Body of pancreas (tissue), 4 donors: ENCODE measurements around the gene NR4A1. TPM values are rescaled to one million over a fixed set of nuclear protein-coding genes. Genes with fewer than 3 reads are reported as not detected.

Experiments used
- ATAC-seq: fragments of 150-250 bp; one replicate; pipeline ENCODE4 v1.9.1; 2016
- DNase-seq, 4 donors: peaks; one replicate each; pipeline ENCODE4 v3.0.0-alpha.2; 2019
- H3K27ac ChIP-seq, 4 donors: fragments of 200-600 bp; sonication (generic); 1 replicate in 3 of 4; 2 replicates in 1 of 4; pipeline versions ENCODE4 v1.5.1 to v1.6.1; 2016 to 2019; ENCODE audit warnings: mild to moderate bottlenecking in 1 of 4, mixed read lengths in 1 of 4, moderate library complexity in 1 of 4
- H3K27me3 ChIP-seq, 2 donors: fragments of 200-600 bp; sonication (generic); one replicate each; pipeline ENCODE4 v1.6.0; 2016; ENCODE audit warnings: mild to moderate bottlenecking in 1 of 2
- H3K36me3 ChIP-seq, 2 donors: fragments of 200-600 bp; sonication (generic); replicated peaks in 1 of 2; 2 replicates each; pipeline ENCODE4 v1.5.1; 2016; ENCODE audit warnings: low read depth in 2 of 2; ENCODE audit not compliant: insufficient read depth in 1 of 2
- H3K4me1 ChIP-seq: fragments of 200-600 bp; sonication (generic); one replicate; pipeline ENCODE4 v1.6.0; 2016
- H3K4me3 ChIP-seq, 2 donors: fragments of 200-600 bp; sonication (generic); 1 replicate in 1 of 2; 2 replicates in 1 of 2; pipeline ENCODE4 v1.5.1; 2016 to 2019
- H3K9me3 ChIP-seq, 3 donors: fragments of 200-600 bp; sonication (generic); 1 replicate in 2 of 3; 2 replicates in 1 of 3; pipeline ENCODE4 v1.5.1; 2016
- POLR2A ChIP-seq, 3 donors: fragments of 450-650 bp; IDR thresholded peaks; one replicate each; pipeline ENCODE4 v1.6.1; 2016; ENCODE audit warnings: antibody characterized with exemption in 3 of 3, mild to moderate bottlenecking in 2 of 3
- WGBS, 2 donors: methylation state at CpG; one replicate each; pipeline ENCODE4 v1.1.5; 2017; 5-methylcytosine and 5-hydroxymethylcytosine counted together
- intact Hi-C: fragments of 100-400 bp; cut with DNase I; formaldehyde crosslinking; loops from one replicate; pipeline ENCODE4 v1.15.1; 2023
- total RNA-seq, 2 donors: library from RNA; depleted of rRNA; stranded (reverse); fragments of >200 nt; gene quantifications; one replicate each; pipeline ENCODE4 v1.1.0, GENCODE V29; 2016
- TF ChIP-seq, protein P1 (sequence below), 7 experiments: fragments of 450-650 bp in 4 of 7; fragments of 200-600 bp in 3 of 7; sonication (generic) in 3 of 7; IDR thresholded peaks; one replicate each; pipeline ENCODE4 v1.5.1; 2016 to 2019; ENCODE audit warnings: antibody characterized with exemption in 7 of 7

The NR4A1 gene
- total RNA-seq, 2 donors from 2014 or later, result 36.6 to 253 TPM

DNA sequence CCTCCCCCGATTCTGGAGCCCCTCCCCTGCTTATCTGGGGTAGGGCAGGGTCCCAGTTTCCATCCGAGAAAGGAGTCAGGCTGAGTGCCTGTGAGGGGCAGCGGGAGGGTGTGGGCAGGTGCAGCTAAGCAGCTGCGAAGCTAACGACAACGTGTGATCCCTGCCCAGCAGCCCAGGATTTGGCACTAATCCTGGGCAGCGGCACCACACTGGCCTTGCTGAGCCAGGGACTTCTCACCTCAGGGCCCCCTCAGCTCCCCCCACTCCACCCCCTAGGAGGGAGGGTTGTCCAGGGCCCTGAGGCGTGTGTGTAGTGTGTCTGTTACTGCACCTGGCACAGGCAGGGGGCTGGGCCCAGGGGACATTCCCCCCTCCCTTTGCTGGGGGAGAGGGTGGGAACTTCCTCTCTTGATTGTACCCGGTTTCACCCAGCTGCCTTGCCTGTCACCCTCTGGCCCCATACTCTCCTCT, 30.1 kb downstream of the NR4A1 start:
- Histone ChIP-seq H3K4me3 (no peak overlapping the region), H3K9me3 (no peaks in the 10 kb centered on the region), H3K27ac (peak overlapping the region in 1 of 4 donors; percentile 46), H3K36me3 (peaks cover 0 to 7% of the 10 kb centered on the region in 2 donors), H3K4me1 (no peaks in the 10 kb centered on the region), H3K27me3 (no peaks in the 10 kb centered on the region)
- intact Hi-C loops, result loop anchor here (5.0 kb wide), 2 partner anchors 41 to 54 kb away; no protein-coding TSS in a partner anchor
- TF ChIP-seq, protein P1, sequence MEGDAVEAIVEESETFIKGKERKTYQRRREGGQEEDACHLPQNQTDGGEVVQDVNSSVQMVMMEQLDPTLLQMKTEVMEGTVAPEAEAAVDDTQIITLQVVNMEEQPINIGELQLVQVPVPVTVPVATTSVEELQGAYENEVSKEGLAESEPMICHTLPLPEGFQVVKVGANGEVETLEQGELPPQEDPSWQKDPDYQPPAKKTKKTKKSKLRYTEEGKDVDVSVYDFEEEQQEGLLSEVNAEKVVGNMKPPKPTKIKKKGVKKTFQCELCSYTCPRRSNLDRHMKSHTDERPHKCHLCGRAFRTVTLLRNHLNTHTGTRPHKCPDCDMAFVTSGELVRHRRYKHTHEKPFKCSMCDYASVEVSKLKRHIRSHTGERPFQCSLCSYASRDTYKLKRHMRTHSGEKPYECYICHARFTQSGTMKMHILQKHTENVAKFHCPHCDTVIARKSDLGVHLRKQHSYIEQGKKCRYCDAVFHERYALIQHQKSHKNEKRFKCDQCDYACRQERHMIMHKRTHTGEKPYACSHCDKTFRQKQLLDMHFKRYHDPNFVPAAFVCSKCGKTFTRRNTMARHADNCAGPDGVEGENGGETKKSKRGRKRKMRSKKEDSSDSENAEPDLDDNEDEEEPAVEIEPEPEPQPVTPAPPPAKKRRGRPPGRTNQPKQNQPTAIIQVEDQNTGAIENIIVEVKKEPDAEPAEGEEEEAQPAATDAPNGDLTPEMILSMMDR (IDR thresholded peaks at IDR 0.05), result no peak
- no peak for TF ChIP-seq POLR2A (IDR thresholded peaks at IDR 0.05)
- DNase-seq (no peak), ATAC-seq (no peak)
- 21 to 28% methylated on average over 4 to 8 of the region's 9 CpGs for WGBS, 2 donors

DNA sequence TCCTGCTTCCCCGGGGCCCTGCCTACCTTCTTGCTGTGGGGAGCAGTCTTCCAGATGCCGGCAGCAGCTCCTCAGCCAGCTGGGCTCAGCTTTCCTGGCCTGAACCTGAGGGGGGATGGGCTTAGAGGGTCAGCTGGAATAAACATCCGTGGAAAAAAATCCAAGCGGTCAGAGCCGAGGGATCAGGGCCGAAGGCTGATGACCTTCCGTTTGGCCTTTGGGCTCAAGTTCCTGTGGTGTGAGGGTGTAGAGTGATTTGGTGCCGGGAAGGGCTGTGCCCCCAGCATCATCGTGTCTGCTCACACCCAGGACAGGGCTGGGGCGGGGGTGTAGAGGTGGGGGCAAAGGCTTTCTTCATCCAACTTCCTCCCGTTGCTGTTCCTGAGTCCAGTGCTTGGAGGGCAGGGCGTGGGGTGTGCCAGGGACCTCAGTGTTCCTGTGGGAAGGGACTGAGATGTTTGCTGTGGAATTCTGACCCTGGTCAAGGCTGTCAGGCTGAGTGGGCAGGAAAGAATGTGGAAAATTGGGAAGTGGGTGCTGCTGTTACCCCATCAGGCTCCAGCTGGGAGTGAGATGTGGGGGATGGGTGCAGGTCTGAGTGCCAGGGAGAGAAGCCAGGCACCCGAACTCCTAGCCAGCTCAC, 30.9 kb downstream of the NR4A1 start:
- H3K27ac ChIP-seq, result peak overlapping the region in 1 of 4 donors; percentile 46
- no peaks in the 10 kb centered on the region for H3K4me1 ChIP-seq
- DNase-seq, result peak in 2 of 4 donors; percentile 20 to 34
- no peak for TF ChIP-seq POLR2A (IDR thresholded peaks at IDR 0.05)
- TF ChIP-seq, protein P1 (IDR thresholded peaks at IDR 0.05), result no peak
- intact Hi-C loops, result loop anchor here (5.0 kb wide), 2 partner anchors 40 to 55 kb away; no protein-coding TSS in a partner anchor
- H3K4me3 ChIP-seq, result no peak overlapping the region
- 58 to 64% methylated on average over 4 to 13 of the region's 13 CpGs for WGBS, 2 donors
- no peaks in the 10 kb centered on the region for H3K9me3 ChIP-seq
- ATAC-seq, result peak; percentile 38
- peaks cover 0 to 4% of the 10 kb centered on the region in 2 donors for H3K36me3 ChIP-seq
- H3K27me3 ChIP-seq, result no peaks in the 10 kb centered on the region

DNA sequence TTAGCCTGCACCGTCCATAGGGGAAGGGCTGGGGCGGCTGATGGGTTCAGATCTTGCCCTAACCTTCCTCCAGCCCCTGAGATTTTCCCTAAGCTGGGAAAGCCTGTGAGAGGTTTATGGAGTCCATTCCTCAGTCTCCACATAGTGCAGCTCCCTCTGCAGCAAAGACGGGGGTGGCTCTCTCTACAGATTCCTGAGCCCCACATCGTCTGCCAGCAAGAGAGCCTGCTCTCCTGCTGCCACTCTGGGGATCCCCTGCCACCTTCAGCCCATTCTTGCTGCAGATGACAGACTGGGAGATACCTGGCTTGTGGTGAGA, 31.4 kb downstream of the NR4A1 start:
- Histone ChIP-seq H3K9me3 (no peaks in the 10 kb centered on the region), H3K4me3 (no peak overlapping the region), H3K27me3 (no peaks in the 10 kb centered on the region), H3K27ac (peak overlapping the region in 1 of 4 donors; percentile 46), H3K4me1 (no peaks in the 10 kb centered on the region), H3K36me3 (peaks cover 0 to 4% of the 10 kb centered on the region in 2 donors)
- ATAC-seq, result no peak
- TF ChIP-seq, protein P1 (IDR thresholded peaks at IDR 0.05), result no peak
- TF ChIP-seq POLR2A (IDR thresholded peaks at IDR 0.05), result no peak
- DNase-seq, result no peak
- intact Hi-C loops, result loop anchor here (5.0 kb wide), 2 partner anchors 40 to 55 kb away; no protein-coding TSS in a partner anchor
- 50 to 76% methylated on average over 1 to 4 of the region's 4 CpGs for WGBS, 2 donors

DNA sequence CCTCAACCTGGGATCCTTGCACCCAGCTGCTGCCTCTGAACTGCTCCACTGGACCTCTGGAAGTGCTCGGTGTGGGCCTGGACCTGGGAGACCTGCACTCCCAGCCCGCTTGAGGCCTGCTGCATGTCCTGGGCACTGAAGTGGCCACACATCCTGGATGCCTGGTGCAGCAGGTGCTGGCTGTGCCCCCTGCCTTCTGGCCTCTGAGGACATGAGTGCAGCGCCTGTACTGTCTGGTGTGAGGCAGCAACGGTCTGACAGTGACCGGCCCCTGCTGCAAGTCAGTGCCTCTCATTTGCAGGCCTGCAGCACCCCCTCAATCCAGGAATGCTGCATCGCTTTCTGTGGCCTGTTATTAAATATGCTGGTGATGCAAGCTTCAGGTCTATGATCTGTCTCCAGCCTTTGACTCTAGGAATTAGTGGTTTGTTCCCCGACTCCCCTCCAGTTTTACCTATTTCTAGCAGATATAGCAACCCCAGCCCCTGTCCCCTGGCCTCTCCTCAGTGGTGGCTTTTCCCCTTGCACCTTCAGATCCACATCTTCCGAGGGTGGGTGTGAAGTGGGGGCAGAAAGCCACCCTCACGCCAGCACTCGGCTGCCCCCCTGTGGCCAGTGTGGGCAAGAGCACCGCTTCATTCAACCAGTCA, 31.9 kb downstream of the NR4A1 start:
- Histone ChIP-seq H3K9me3 (no peaks in the 10 kb centered on the region), H3K36me3 (peaks cover 0 to 2% of the 10 kb centered on the region in 2 donors), H3K4me1 (no peaks in the 10 kb centered on the region), H3K27ac (peak overlapping the region in 1 of 4 donors; percentile 46), H3K27me3 (no peaks in the 10 kb centered on the region), H3K4me3 (no peak overlapping the region)
- intact Hi-C loops, result loop anchor here (5.0 kb wide), 2 partner anchors 39 to 56 kb away; no protein-coding TSS in a partner anchor
- TF ChIP-seq, protein P1 (IDR thresholded peaks at IDR 0.05), result peak; percentile 79 to 94 (median 89)
- TF ChIP-seq POLR2A (IDR thresholded peaks at IDR 0.05), result no peak
- DNase-seq, result peak; percentile 36 to 58 (median 48)
- WGBS, 2 donors, result 31 to 36% methylated on average over 8 to 11 of the region's 11 CpGs
- ATAC-seq, result peak; percentile 62
